GM12872 (cell line): ENCODE results near the gene CASQ2.

Experiments
- TF ChIP-seq, protein P1 (sequence below): IDR thresholded peaks from 3 replicates; pipeline ENCODE4 v1.5.1; 2011; ENCODE audit warnings: low read depth, mild to moderate bottlenecking, low read length, moderate library complexity; ENCODE audit not compliant: insufficient read depth

CASQ2 gene

DNA sequence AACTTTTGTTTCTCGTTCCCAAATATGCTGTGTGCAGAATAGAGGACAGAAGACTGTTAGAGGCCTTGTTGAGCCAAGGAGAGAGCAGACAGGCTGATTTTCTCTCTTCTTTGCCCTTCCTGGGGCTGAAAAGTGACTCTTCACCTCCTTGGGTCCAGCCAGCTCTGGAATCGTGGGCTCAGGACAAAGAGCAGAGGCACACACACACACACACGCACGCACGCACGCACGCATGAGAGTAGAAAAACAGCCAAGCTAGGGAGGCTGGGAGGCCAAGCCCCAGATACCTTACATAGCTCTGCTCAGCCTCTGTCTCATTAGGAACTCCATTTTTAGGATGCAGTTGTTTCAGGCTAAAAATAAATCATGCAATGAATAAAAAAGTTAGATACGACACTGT, at the start of gene CASQ2:
Gene CASQ2, minus strand, starts transcription at position 166 of the 400 bp plus-strand sequence. CDS start 173 bp downstream, outside the sequence.
- TF ChIP-seq, protein P1, sequence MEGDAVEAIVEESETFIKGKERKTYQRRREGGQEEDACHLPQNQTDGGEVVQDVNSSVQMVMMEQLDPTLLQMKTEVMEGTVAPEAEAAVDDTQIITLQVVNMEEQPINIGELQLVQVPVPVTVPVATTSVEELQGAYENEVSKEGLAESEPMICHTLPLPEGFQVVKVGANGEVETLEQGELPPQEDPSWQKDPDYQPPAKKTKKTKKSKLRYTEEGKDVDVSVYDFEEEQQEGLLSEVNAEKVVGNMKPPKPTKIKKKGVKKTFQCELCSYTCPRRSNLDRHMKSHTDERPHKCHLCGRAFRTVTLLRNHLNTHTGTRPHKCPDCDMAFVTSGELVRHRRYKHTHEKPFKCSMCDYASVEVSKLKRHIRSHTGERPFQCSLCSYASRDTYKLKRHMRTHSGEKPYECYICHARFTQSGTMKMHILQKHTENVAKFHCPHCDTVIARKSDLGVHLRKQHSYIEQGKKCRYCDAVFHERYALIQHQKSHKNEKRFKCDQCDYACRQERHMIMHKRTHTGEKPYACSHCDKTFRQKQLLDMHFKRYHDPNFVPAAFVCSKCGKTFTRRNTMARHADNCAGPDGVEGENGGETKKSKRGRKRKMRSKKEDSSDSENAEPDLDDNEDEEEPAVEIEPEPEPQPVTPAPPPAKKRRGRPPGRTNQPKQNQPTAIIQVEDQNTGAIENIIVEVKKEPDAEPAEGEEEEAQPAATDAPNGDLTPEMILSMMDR, result no peak

DNA sequence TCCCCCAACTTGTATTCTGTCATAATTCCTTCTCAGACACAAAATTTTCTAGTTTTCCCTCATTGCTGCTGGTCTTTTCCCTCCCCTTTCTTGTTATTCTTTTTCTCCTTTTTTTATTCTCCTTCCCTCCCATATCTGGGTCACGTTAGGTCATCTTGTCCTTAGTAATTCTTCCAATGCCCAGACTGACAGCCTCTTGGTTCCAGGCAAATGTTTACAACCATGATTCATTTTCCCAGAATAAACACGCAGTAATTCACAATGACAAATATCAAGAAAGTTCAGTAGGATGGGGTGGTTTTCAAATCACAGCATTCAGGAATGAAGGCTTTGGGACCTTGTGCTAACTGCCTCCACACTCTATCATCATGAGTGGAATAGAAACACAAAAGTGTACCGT, 47.2 kb upstream of the CASQ2 start:
- TF ChIP-seq, protein P1, result no peak

GRCh38 chr1:115814685-115815398, 46.3 kb upstream of the CASQ2 start:
- TF ChIP-seq, protein P1, result no peak

GRCh38 chr1:115813727-115814126, 45.2 kb upstream of the CASQ2 start:
- TF ChIP-seq, protein P1, result no peak

GRCh38 chr1:115811140-115811828, 42.8 kb upstream of the CASQ2 start:
- TF ChIP-seq, protein P1, result no peak

DNA sequence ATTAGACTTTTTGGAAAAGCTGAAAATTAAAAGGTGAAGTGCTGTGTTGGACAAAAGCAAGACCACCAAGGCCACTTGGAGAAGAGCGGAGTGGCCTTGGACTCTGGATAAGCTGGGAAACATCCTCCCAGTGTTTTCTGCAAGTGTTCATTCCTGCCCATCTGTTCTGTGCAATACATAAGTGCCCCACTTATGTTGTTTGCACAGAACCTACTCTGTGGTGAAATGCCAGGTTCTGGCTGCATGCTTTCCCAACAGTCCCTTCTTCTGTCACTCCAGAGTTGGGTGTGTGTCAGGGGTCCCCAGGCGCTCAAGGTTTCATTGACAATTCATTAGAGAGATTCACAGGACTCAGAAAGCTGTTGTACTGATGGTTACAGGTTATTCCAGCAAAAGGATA, 42.1 kb upstream of the CASQ2 start:
- TF ChIP-seq, protein P1, result no peak

GRCh38 chr1:115809847-115810246, 41.3 kb upstream of the CASQ2 start:
- TF ChIP-seq, protein P1, result no peak
